ENCODE measurements around the gene ARSA.
A peak's percentile ranks its signal among the peaks of the same experiment; 100 is the strongest.
"Not testable (repeated sequence)": the region's sequence is repeated elsewhere in the genome, so short reads cannot be mapped to it uniquely, and the experiment has no call there.

Gene ARSA

DNA sequence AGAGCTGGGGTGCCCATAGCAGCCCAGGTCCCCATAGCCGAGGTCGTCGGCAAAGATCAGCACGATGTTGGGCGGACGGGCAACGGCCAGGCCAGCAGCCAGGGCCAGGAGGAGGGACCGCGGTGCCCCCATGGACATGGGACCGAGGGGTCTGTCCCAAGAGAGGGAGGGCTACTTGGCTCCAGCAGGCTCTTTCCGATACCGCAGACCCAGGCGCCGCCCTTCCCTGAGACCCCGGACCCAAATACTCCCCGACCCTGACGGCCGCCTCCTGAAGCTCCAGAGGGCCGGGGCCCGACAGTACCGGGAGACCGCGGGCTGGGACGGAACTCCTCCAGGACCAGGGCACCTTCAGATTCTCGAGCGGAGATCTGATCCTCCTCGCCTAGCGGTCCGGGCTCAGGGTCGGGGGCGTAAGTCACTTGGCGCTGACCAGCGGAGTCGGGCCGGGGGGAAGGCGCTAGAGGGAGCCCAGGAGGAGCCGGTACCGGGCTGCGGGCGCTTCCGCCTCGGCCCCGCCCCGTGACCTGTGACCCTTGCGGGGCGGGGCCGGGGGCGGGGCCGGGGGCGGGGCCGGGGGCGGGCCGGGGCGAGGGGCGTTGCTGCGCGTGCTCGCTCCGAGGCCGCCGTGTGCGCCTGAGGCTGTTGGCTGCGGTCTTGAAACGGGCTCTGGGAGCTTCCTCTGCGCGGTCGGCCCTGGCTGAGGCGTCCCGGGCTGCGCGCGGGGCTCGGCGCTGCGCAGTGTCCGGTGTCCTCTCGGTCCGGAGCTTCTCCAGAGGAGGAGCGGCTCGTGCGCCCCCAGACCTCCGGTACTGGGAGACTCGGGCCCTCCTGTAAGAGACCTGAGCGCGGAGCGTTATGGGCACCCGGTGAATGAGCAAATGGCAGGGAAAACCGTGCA is at the start of gene ARSA:
TSS of gene ARSA (minus strand) at position 511 of the 901 bp plus-strand sequence. CDS start at position 138, 373 bp downstream.
- peak within 1 kb of the TSS; percentile 24 for H3K27ac ChIP-seq

DNA sequence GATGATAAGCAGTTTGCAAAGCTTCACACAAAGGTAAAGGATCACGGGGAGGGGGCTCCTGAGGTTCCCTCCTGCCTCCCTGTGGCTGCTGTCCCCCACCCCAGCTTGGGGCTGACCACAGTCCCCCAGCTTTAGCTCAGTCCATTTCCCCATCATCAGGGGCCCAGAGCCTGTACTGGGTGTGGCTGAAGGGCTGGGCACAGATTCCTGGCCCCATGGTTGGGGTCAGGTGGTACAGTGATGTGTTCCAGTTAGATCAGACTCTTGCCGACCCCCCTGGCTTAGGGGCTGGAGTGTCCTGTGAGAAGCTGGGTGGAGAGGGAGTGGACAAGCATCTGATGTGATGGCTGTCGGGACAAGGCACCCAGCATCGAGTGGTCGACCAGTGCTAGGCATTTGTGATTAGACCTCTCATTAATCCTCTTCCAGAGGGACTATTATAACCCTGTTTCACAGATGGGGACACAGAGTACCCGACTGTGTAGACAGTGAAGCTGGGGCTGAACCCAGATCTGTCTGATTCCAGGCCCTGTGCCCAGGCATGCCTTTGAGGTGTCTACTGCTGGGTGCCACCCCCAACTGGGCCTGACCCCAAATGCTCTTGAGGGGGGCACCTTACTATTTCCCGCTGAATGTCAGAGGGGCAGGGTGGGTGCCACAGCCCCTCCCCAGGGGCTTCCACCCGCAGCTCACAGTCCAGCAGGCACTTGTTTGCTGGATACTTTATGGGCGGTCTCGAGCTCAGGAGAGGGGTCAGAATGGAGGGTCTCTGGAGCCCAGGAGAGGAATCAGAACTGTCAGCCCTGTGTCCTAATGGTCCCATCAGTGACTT is 48.9 kb upstream of the ARSA start:
- DNase-seq (ENCODE audit: low read depth, low spot score): no peak
- no peak overlapping the region for H3K27ac ChIP-seq

More for the DNA sequence above, at the start of gene ARSA:
- no peak for DNase-seq (ENCODE audit: low read depth, low spot score)

DNA sequence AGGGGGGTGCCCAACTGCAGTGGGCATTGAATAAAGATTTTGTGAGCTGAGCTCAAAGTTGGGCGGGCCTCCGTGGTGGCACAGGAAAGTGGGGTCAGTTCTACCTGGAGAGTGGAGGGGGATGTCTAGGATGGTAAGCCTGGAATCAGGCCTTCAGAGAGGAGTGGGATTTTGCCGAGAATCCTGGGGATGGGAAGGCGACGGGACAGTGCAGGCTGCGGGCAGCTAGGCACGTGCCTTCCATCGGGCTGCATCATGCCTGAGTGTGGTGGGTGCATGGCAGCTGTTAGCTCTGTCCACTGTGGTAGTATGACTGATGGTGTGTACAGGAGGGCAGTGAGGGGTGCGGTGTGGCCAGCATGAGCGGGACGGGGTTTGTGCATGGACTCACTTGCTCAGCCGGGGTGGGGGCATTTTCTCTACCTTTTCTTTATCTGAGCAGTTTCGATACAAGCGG is 48.3 kb upstream of the ARSA start:
- H3K27ac ChIP-seq: no peak overlapping the region
- no peak for DNase-seq (ENCODE audit: low read depth, low spot score)

GRCh38 chr22:50675553-50676179 is 47.7 kb upstream of the ARSA start:
- DNase-seq (ENCODE audit: low read depth, low spot score): no peak
- no peak overlapping the region for H3K27ac ChIP-seq

GRCh38 chr22:50674606-50675552 is 46.9 kb upstream of the ARSA start:
- DNase-seq (ENCODE audit: low read depth, low spot score): peak; percentile 62

DNA sequence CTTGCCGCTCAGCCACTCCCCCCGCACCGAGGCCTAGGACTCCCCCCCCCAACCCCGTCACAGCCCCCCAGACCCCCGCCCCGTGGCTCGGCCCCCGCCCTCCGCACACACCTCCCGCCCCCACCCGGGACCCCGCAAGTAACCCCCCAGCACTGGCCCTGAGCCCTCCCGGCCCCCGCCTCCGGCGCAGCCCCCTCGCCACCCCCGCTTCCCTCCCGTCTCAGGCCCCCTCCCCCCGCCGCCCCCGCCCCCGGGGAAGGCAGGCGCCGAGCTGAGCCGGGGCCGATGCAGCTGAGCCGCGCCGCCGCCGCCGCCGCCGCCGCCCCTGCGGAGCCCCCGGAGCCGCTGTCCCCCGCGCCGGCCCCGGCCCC is 46.2 kb upstream of the ARSA start:
- DNase-seq (ENCODE audit: low read depth, low spot score): no peak
- no peak overlapping the region for H3K27ac ChIP-seq

More at GRCh38 chr22:50674606-50675552, 46.9 kb upstream of the ARSA start:
- H3K27ac ChIP-seq: peak overlapping the region; percentile 34

DNA sequence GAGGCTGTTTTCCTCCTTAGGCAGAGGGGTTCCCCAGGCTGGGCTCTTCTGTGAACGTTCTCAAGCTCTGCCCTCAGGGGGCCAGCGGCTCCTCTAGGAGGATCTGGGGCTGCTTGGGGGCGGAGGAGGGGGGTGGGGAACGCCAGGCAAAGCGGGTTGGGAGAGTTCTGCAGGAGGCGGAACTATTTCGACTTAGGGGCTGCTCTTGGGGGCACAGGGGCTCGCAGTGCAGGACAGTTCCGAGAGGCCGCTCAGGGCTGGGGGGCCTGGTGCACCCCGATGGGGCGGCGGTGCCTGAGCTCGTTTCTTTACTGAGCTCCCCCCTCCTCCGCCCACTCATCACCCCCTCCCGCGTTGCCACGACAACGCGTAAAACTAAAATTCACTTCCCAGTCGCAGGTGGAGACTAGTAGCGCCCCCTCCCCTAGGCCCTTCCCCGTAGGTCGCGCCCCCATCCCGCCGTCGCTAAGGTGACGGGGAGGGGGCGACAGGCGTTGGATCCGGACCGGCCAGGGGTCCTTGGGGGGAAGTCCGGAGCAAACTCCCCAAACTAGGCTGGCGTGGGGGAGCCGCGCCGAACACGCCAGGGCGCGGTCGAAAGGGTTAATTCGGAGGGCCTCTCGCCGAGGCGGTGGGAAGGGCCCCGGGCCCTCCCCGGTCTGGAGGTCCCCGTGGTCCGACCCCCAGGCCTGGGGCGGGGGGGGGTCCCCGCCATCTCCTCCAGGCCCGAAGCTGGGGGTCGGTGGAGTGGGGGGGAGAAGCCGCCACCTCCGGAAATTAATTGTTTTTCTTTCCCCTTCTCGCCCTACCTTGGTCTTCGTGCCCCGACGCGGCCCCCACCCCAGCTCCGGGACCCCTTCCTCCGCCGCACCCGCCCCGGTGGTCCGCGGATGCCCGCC is 45.5 kb upstream of the ARSA start:
- no peak overlapping the region for H3K27ac ChIP-seq
- no peak for DNase-seq (ENCODE audit: low read depth, low spot score)

- DNase-seq (ENCODE audit: low read depth, low spot score): no peak
- H3K27ac ChIP-seq: no peak within 1 kb of the TSS
Measured at GRCh38 chr22:50672471-50673230, 44.7 kb upstream of the ARSA start, which contains the start of gene SHANK3. TSS of gene SHANK3 (plus strand) at chr22:50672823.

DNA sequence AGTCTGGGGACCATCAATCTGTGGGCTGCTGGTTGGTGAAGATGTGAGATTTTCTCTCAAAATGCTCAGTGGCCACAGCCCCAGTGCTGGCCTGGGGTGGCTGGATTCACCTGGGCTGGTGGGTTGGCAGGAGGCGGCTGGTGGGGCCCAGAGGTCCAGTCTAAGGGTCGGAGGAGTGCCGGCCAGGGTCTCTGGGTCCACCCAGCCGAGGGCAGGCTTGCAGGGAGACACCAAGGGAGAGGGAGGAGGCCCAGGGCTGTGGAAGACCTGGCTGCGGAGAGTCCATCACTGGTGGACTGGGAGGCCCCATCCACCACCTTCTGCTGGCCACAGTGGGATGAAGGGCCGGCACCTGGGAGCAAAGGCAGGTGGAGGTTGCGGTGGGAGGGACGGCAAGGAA is 44.1 kb upstream of the ARSA start:
- H3K27ac ChIP-seq: no peak overlapping the region
- DNase-seq (ENCODE audit: low read depth, low spot score): no peak

DNA sequence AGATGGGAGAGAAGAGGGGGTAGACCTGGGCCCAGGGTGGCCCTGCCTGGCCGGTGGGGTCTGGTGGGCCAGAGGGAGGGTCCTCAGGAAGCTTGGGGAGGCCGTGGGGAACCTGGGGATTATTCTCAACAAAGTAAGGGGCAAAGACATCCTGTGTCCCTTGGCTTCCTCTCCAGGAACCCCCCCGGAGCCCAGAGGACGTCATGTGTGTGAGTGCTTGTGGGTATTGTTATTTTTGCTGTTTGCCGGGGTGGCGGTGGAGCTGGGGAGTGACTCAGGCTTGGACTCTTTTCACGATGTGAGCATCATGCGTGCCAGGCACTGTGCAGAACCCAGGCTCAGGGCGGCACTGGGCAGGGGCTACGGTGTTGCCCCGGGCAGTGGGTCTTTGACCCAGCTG is 43.7 kb upstream of the ARSA start:
- H3K27ac ChIP-seq: no peak overlapping the region
- no peak for DNase-seq (ENCODE audit: low read depth, low spot score)

DNA sequence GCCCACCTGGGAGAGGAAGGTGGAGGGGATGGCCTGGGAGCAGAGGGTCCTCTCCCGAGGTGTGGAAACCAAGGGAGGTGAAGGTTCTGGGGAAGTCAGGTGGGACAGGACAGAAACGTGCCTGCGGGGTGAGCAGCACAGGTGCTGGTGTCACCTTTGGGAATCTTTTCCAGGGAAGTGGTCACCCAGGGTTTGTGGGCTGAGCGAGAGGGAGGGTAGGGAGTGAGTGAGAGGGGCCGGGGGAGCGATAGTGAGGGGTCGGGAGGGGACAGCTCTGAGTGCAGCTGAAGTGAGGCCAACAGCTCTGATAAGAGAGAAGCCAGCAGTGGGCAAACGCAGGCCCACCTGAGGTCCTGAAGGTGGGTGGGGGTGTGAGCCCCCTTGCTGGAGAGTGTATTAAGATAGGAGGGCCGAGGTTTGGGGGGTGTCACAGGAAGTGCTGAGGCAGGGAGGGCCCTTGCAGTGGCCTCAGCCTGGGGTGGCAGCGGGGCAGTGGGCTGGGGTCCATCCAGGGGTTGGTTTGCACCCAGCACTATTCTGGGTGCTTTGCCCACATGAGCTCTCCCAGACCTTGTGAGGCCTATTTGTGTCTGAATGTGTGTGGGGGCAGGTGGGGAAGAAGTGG is 43.1 kb upstream of the ARSA start:
- no peak for DNase-seq (ENCODE audit: low read depth, low spot score)
- H3K27ac ChIP-seq: no peak overlapping the region

GRCh38 chr22:50670513-50670912 is 42.6 kb upstream of the ARSA start:
- no peak overlapping the region for H3K27ac ChIP-seq
- no peak for DNase-seq (ENCODE audit: low read depth, low spot score)

DNA sequence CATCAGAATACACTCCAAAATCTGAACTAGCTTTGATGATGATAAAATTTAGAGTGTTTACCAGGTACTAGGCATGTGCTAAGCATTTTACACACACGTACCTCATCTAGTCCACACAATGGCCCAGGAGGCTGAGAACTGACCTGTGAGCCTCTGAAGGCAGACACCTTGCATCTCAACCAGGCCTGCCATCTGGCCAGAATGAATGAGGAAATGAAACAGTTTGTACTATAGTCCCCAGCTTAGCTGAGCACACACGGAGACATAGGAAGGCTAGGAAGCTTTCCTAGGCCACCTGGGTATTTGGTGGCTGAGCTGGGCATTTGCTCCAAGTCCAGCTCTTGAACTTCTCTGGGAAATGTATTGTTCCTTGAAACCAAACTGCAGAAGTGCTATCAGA is 37.8 kb upstream of the ARSA start:
- no peak for DNase-seq (ENCODE audit: low read depth, low spot score)
- no peak overlapping the region for H3K27ac ChIP-seq

DNA sequence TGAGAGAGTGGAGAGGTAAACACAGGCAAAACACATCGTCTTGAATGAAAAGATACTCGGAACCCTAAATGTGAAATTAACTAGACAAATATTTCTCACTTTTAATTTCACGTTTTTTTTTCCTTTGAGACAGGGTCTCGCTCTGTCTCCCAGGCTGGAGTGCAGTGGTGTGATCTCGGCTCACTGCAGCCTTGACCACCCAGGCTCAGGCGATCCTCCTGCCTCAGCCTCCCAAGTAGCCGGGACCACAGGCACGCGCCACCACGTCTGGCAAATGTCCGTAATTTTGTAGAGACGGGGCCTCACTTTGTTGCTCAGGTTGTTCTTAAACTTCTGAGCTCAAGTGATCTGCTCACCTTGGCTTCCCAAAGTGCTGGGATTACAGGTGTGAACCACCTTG is 37.3 kb upstream of the ARSA start:
- DNase-seq (ENCODE audit: low read depth, low spot score): no peak
- H3K27ac ChIP-seq: no peak overlapping the region

DNA sequence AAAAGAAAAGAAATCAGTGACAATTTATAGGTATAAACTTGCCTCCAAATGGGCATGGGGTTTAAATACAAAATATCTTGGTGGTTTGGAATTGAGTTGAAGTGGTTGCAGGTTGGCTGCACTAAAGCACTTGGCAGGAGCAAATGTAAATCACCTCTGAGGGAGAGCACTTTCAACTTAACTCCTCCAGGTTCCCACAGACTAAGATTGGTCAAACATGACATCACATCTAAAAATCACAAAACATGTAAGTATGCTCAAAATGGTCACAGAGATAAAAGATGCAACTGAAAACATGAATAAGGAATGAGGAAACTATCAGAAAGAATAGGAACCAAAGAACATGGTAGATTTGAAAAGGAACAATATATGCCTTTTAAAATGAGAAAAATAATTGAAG is 32.4 kb upstream of the ARSA start:
- H3K27ac ChIP-seq: no peak overlapping the region

GRCh38 chr22:50659711-50660110 is 31.8 kb upstream of the ARSA start:
- H3K27ac ChIP-seq; DNase-seq (ENCODE audit: low read depth, low spot score): not testable (repeated sequence)

More for the DNA sequence above, 32.4 kb upstream of the ARSA start:
- no peak for DNase-seq (ENCODE audit: low read depth, low spot score)

DNA sequence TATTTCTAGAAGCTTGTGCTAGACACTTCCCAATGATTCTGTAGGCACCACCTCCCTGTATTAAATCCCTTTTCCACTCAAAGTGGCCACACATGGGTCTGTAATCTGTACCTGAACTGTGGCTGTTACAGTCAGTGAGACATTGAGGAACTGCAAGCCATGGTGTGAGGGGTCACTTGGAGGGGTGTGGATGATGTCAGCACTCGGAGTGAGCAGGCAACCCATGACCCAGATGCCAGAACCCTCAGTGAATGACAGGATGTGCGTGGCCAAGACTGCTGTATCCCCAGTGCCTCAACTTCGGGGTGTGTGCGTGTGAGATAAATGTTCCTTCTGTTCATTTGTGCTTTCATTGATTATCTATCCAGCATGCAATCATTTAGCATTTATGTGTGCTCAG is 30.0 kb upstream of the ARSA start:
- DNase-seq (ENCODE audit: low read depth, low spot score): no peak

More for the DNA sequence above, 30.0 kb upstream of the ARSA start:
- H3K27ac ChIP-seq: no peak overlapping the region
